ENCODE data around the gene IGHMBP2. TPM values are rescaled to one million over a fixed set of nuclear protein-coding genes. Genes with fewer than 3 reads are reported as not detected.
"Not testable (repeated sequence)": the region's sequence is repeated elsewhere in the genome, so short reads cannot be mapped to it uniquely, and the experiment has no call there.

Gene IGHMBP2
- total RNA-seq, 3 donors from 2014 or later (not counting 1 experiment from before 2014, with no cell fraction given): 31.5 to 52.3 (median 48.5) TPM

GRCh38 chr11:68878022-68878421 is 25.7 kb upstream of the IGHMBP2 start:
- no peaks in the 10 kb centered on the region for H3K4me1 ChIP-seq (ENCODE audit: control insufficient read depth, insufficient read depth, low read length)
- no peak for ATAC-seq
- no peaks in the 10 kb centered on the region for H3K9me3 ChIP-seq (ENCODE audit: control insufficient read depth, insufficient read depth, low read length)
- H3K36me3 ChIP-seq (ENCODE audit: control insufficient read depth, insufficient read depth, low read length): no peaks in the 10 kb centered on the region
- no peak for DNase-seq
- Mint-ChIP-seq H3K36me3 (no peaks in the 10 kb centered on the region), H3K4me1 (no peaks in the 10 kb centered on the region), H3K27ac (no peak overlapping the region), H3K4me3 (no peak overlapping the region), H3K27me3 (ENCODE audit: low read depth in 2 of 2) (no peaks in the 10 kb centered on the region), H3K9me3 (no peaks in the 10 kb centered on the region)
- TF ChIP-seq CTCF (IDR thresholded peaks at IDR 0.05): no peak
- WGBS (ENCODE audit: insufficient coverage): 86% methylated on average over 7 of the region's 7 CpGs
- intact Hi-C loops (cut with micrococcal nuclease): no loop called here
- no peaks in the 10 kb centered on the region for H3K27me3 ChIP-seq (ENCODE audit: control insufficient read depth, insufficient read depth, low read length)
- H3K27ac ChIP-seq (ENCODE audit: low read length): no peak overlapping the region
- H3K4me3 ChIP-seq (ENCODE audit: low read length): no peak overlapping the region

- no peak overlapping the region for H3K4me3 ChIP-seq (ENCODE audit: low read length)
- H3K4me1 Mint-ChIP-seq: no peaks in the 10 kb centered on the region
- H3K4me3 Mint-ChIP-seq: no peak overlapping the region
- intact Hi-C loops (cut with micrococcal nuclease): no loop called here
- DNase-seq (no peak), ATAC-seq (no peak)
- no peaks in the 10 kb centered on the region for H3K36me3 ChIP-seq (ENCODE audit: control insufficient read depth, insufficient read depth, low read length)
- no peaks in the 10 kb centered on the region for H3K4me1 ChIP-seq (ENCODE audit: control insufficient read depth, insufficient read depth, low read length)
- H3K27ac ChIP-seq (ENCODE audit: low read length): no peak overlapping the region
- no peaks in the 10 kb centered on the region for H3K36me3 Mint-ChIP-seq
- 95% methylated on average over 5 of the region's 5 CpGs for WGBS (ENCODE audit: insufficient coverage)
- no peaks in the 10 kb centered on the region for H3K27me3 ChIP-seq (ENCODE audit: control insufficient read depth, insufficient read depth, low read length)
- no peak for TF ChIP-seq CTCF (IDR thresholded peaks at IDR 0.05)
- no peaks in the 10 kb centered on the region for H3K27me3 Mint-ChIP-seq (ENCODE audit: low read depth in 2 of 2)
- H3K9me3 Mint-ChIP-seq: no peaks in the 10 kb centered on the region
- H3K9me3 ChIP-seq (ENCODE audit: control insufficient read depth, insufficient read depth, low read length): no peaks in the 10 kb centered on the region
- H3K27ac Mint-ChIP-seq: no peak overlapping the region
Measured at GRCh38 chr11:68880851-68881250, 22.8 kb upstream of the IGHMBP2 start.

GRCh38 chr11:68881320-68881719 is 22.4 kb upstream of the IGHMBP2 start:
- Histone ChIP-seq H3K9me3 (ENCODE audit: control insufficient read depth, insufficient read depth, low read length) (no peaks in the 10 kb centered on the region), H3K27ac (ENCODE audit: low read length) (no peak overlapping the region), H3K27me3 (ENCODE audit: control insufficient read depth, insufficient read depth, low read length) (no peaks in the 10 kb centered on the region), H3K4me3 (ENCODE audit: low read length) (no peak overlapping the region), H3K36me3 (ENCODE audit: control insufficient read depth, insufficient read depth, low read length) (no peaks in the 10 kb centered on the region), H3K4me1 (ENCODE audit: control insufficient read depth, insufficient read depth, low read length) (no peaks in the 10 kb centered on the region)
- Mint-ChIP-seq H3K27ac (no peak overlapping the region), H3K4me3 (no peak overlapping the region), H3K9me3 (no peaks in the 10 kb centered on the region), H3K27me3 (ENCODE audit: low read depth in 2 of 2) (no peaks in the 10 kb centered on the region), H3K4me1 (no peaks in the 10 kb centered on the region), H3K36me3 (no peaks in the 10 kb centered on the region)
- no peak for TF ChIP-seq CTCF (IDR thresholded peaks at IDR 0.05)
- DNase-seq (no peak), ATAC-seq (no peak)
- WGBS (ENCODE audit: insufficient coverage): 94% methylated on average over 2 of the region's 2 CpGs
- intact Hi-C loops (cut with micrococcal nuclease): no loop called here

DNA sequence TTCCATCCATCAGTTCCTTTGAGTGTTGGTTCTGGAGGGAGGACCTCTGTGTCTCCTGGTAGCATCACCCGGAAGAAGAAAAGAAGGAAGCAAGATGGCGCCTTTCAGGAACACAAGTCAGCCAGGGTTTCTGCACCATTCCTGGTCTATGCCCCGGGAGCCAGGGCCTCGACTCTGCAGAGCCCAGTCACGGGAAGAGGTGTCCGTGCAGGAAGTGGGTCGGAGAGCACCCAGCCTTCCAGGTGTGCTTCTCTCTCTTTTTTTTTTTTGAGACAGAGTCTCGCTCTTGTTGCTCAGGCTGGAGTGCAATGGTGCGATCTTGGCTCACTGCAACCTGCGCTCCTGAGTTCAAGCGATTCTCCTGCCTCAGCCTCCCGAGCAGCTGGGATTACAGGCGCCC is 21.3 kb upstream of the IGHMBP2 start:
- Histone ChIP-seq H3K9me3 (ENCODE audit: control insufficient read depth, insufficient read depth, low read length) (no peaks in the 10 kb centered on the region), H3K4me3 (ENCODE audit: low read length) (no peak overlapping the region), H3K36me3 (ENCODE audit: control insufficient read depth, insufficient read depth, low read length) (no peaks in the 10 kb centered on the region), H3K27me3 (ENCODE audit: control insufficient read depth, insufficient read depth, low read length) (no peaks in the 10 kb centered on the region), H3K27ac (ENCODE audit: low read length) (no peak overlapping the region), H3K4me1 (ENCODE audit: control insufficient read depth, insufficient read depth, low read length) (no peaks in the 10 kb centered on the region)
- intact Hi-C loops (cut with micrococcal nuclease): no loop called here
- ATAC-seq (no peak), DNase-seq (no peak)
- H3K36me3 Mint-ChIP-seq: no peaks in the 10 kb centered on the region
- WGBS (ENCODE audit: insufficient coverage): 93% methylated on average over 11 of the region's 13 CpGs
- no peak overlapping the region for H3K27ac Mint-ChIP-seq
- no peaks in the 10 kb centered on the region for H3K9me3 Mint-ChIP-seq
- H3K27me3 Mint-ChIP-seq (ENCODE audit: low read depth in 2 of 2): no peaks in the 10 kb centered on the region
- TF ChIP-seq CTCF (IDR thresholded peaks at IDR 0.05): no peak
- H3K4me1 Mint-ChIP-seq: no peaks in the 10 kb centered on the region
- no peak overlapping the region for H3K4me3 Mint-ChIP-seq

GRCh38 chr11:68884827-68885226 is 18.9 kb upstream of the IGHMBP2 start:
- intact Hi-C loops (cut with micrococcal nuclease); H3K9me3 ChIP-seq (ENCODE audit: control insufficient read depth, insufficient read depth, low read length); H3K36me3 ChIP-seq (ENCODE audit: control insufficient read depth, insufficient read depth, low read length); H3K4me1 ChIP-seq (ENCODE audit: control insufficient read depth, insufficient read depth, low read length); H3K27ac ChIP-seq (ENCODE audit: low read length); H3K4me3 Mint-ChIP-seq; ATAC-seq; DNase-seq; H3K27me3 Mint-ChIP-seq (ENCODE audit: low read depth in 2 of 2); H3K9me3 Mint-ChIP-seq; H3K27ac Mint-ChIP-seq; H3K4me3 ChIP-seq (ENCODE audit: low read length); H3K36me3 Mint-ChIP-seq; H3K4me1 Mint-ChIP-seq; H3K27me3 ChIP-seq (ENCODE audit: control insufficient read depth, insufficient read depth, low read length): not testable (repeated sequence)
- 98% methylated on average over 15 of the region's 15 CpGs for WGBS (ENCODE audit: insufficient coverage)

Data from natural killer cell (primary cell).